Caco-2 (cell line): ENCODE data around the gene NTNG1. TPM values are rescaled to one million over a fixed set of nuclear protein-coding genes. Genes with fewer than 3 reads are reported as not detected.

Experiments used
- BruUV-seq: library from RNA; stranded (reverse); fragments of 400-500 nt; replicated peaks from 2 replicates; lab custom pipeline; 2021; lab: Mats Ljungman, UMichigan
- CTCF ChIA-PET: fragments of 300-600 bp; sonication (Branson Sonifier 250); formaldehyde crosslinking; loops from one replicate; lab custom pipeline; 2022; ENCODE audit warnings: antibody characterized with exemption; lab: Charles Lee
- POLR2A ChIA-PET: fragments of 300-600 bp; sonication (Branson Sonifier 250); formaldehyde crosslinking; loops from one replicate; lab custom pipeline; 2022; ENCODE audit warnings: antibody characterized with exemption; lab: Charles Lee
- DNase-seq, 2 experiments: peaks; one replicate each; pipeline versions ENCODE4 v3.0.0 to v3.0.0-alpha.2; 2020 to 2022
- H3K27me3 ChIP-seq: replicated peaks from 2 replicates; pipeline ENCODE4 v1.6.0; 2011; ENCODE audit warnings: low read length; ENCODE audit not compliant: control insufficient read depth, insufficient read depth
- H3K36me3 ChIP-seq: 2 replicates; pipeline ENCODE4 v1.5.1; 2011; ENCODE audit warnings: low read length; ENCODE audit not compliant: control insufficient read depth, insufficient read depth
- H3K4me1 ChIP-seq: fragments of 250-450 bp; sonication (Bioruptor Pico); 2 replicates; pipeline ENCODE4 v1.5.1; 2020; ENCODE audit warnings: mild to moderate bottlenecking
- H3K4me3 ChIP-seq: 2 replicates; pipeline ENCODE4 v1.5.1; 2011; ENCODE audit warnings: low read depth, mild to moderate bottlenecking, control low read depth, low read length
- H3K9me3 ChIP-seq: fragments of 250-450 bp; sonication (Bioruptor Pico); 2 replicates; pipeline ENCODE4 v1.5.1; 2020; ENCODE audit warnings: mild to moderate bottlenecking, moderate library complexity
- H3K27ac Mint-ChIP-seq: one replicate; pipeline ENCODE4 v1.8.0; 2022; ENCODE audit warnings: mixed read lengths; ENCODE audit not compliant: unreplicated experiment
- H3K27me3 Mint-ChIP-seq: one replicate; pipeline ENCODE4 v1.8.0; 2022; ENCODE audit warnings: mixed read lengths; ENCODE audit not compliant: insufficient read depth, unreplicated experiment
- H3K36me3 Mint-ChIP-seq: one replicate; pipeline ENCODE4 v1.8.0; 2022; ENCODE audit warnings: mild to moderate bottlenecking, mixed read lengths; ENCODE audit not compliant: insufficient read depth, unreplicated experiment
- H3K4me1 Mint-ChIP-seq: one replicate; pipeline ENCODE4 v1.8.0; 2022; ENCODE audit warnings: low read depth, mixed read lengths; ENCODE audit not compliant: unreplicated experiment
- H3K4me3 Mint-ChIP-seq: one replicate; pipeline ENCODE4 v1.8.0; 2022; ENCODE audit warnings: mild to moderate bottlenecking, moderate library complexity, mixed read lengths; ENCODE audit not compliant: unreplicated experiment
- H3K9me3 Mint-ChIP-seq: one replicate; pipeline ENCODE4 v1.8.0; 2022; ENCODE audit warnings: mixed read lengths; ENCODE audit not compliant: unreplicated experiment
- CTCF ChIP-seq, 2 experiments: fragments of 200-600 bp in 1 of 2; IDR thresholded peaks; 1 replicate in 1 of 2; 2 replicates in 1 of 2; pipeline versions ENCODE4 v1.5.1 to v1.8.0; 2011 to 2022; ENCODE audit warnings: antibody characterized with exemption in 1 of 2, control low read depth in 1 of 2, inconsistent platforms in 1 of 2, low read depth in 1 of 2, low read length in 1 of 2, mild to moderate bottlenecking in 1 of 2, moderate library complexity in 1 of 2; ENCODE audit not compliant: insufficient read depth in 1 of 2, severe bottlenecking in 1 of 2, unreplicated experiment in 1 of 2
- intact Hi-C: fragments of 100-400 bp; cut with micrococcal nuclease; formaldehyde crosslinking; loops from one replicate; pipeline ENCODE4 v1.10.0; 2022; ENCODE audit not compliant: unreplicated experiment
- total RNA-seq: library from RNA; stranded (reverse); gene quantifications from 2 replicates; pipeline ENCODE4 v1.2.3, GENCODE V29; 2022

The NTNG1 gene
- total RNA-seq, 1 experiment from 2014 or later, result not detected

- no peak overlapping the region for H3K27ac Mint-ChIP-seq
- peaks cover 5% of the 10 kb centered on the region for H3K27me3 Mint-ChIP-seq
- POLR2A ChIA-PET, result no interaction called here
- no peak overlapping the region for H3K4me3 ChIP-seq
- no peaks in the 10 kb centered on the region for H3K4me1 ChIP-seq
- CTCF ChIA-PET, result no interaction called here
- BruUV-seq, result no TSS peak
- H3K36me3 ChIP-seq, result no peaks in the 10 kb centered on the region
- TF ChIP-seq CTCF (IDR thresholded peaks at IDR 0.05; ENCODE audit: insufficient read depth in 1 of 2, low read depth in 1 of 2, low read length in 1 of 2, severe bottlenecking in 1 of 2, unreplicated experiment in 1 of 2), result no peak
- intact Hi-C loops, result no loop called here
- no peaks in the 10 kb centered on the region for H3K4me1 Mint-ChIP-seq
- no peaks in the 10 kb centered on the region for H3K36me3 Mint-ChIP-seq
- DNase-seq, result no peak
- no peaks in the 10 kb centered on the region for H3K9me3 Mint-ChIP-seq
- H3K9me3 ChIP-seq, result no peaks in the 10 kb centered on the region
- H3K4me3 Mint-ChIP-seq, result no peak overlapping the region
- no peaks in the 10 kb centered on the region for H3K27me3 ChIP-seq
Measured at GRCh38 chr1:107095647-107096046, 45.2 kb upstream of the NTNG1 start.

- no peaks in the 10 kb centered on the region for H3K27me3 ChIP-seq
- H3K9me3 ChIP-seq, result no peaks in the 10 kb centered on the region
- ChIA-PET POLR2A (no interaction called here), CTCF (no interaction called here)
- no peak overlapping the region for H3K4me3 Mint-ChIP-seq
- H3K36me3 Mint-ChIP-seq, result no peaks in the 10 kb centered on the region
- no peaks in the 10 kb centered on the region for H3K4me1 ChIP-seq
- intact Hi-C loops, result no loop called here
- H3K4me3 ChIP-seq, result no peak overlapping the region
- no TSS peak for BruUV-seq
- no peaks in the 10 kb centered on the region for H3K4me1 Mint-ChIP-seq
- no peak for TF ChIP-seq CTCF (IDR thresholded peaks at IDR 0.05; ENCODE audit: insufficient read depth in 1 of 2, low read depth in 1 of 2, low read length in 1 of 2, severe bottlenecking in 1 of 2, unreplicated experiment in 1 of 2)
- H3K27ac Mint-ChIP-seq, result no peak overlapping the region
- no peaks in the 10 kb centered on the region for H3K9me3 Mint-ChIP-seq
- DNase-seq, result no peak
- peaks cover 9% of the 10 kb centered on the region for H3K27me3 Mint-ChIP-seq
- no peaks in the 10 kb centered on the region for H3K36me3 ChIP-seq
Measured at GRCh38 chr1:107096690-107097089, 44.1 kb upstream of the NTNG1 start.

- no peaks in the 10 kb centered on the region for H3K9me3 Mint-ChIP-seq
- no peak for DNase-seq
- ChIA-PET CTCF (no interaction called here), POLR2A (no interaction called here)
- no peak overlapping the region for H3K4me3 ChIP-seq
- H3K27ac Mint-ChIP-seq, result no peak overlapping the region
- H3K4me3 Mint-ChIP-seq, result no peak overlapping the region
- no peaks in the 10 kb centered on the region for H3K9me3 ChIP-seq
- no peaks in the 10 kb centered on the region for H3K4me1 ChIP-seq
- TF ChIP-seq CTCF (IDR thresholded peaks at IDR 0.05; ENCODE audit: insufficient read depth in 1 of 2, low read depth in 1 of 2, low read length in 1 of 2, severe bottlenecking in 1 of 2, unreplicated experiment in 1 of 2), result no peak
- no peaks in the 10 kb centered on the region for H3K27me3 ChIP-seq
- intact Hi-C loops, result no loop called here
- no TSS peak for BruUV-seq
- no peaks in the 10 kb centered on the region for H3K36me3 Mint-ChIP-seq
- H3K4me1 Mint-ChIP-seq, result no peaks in the 10 kb centered on the region
- H3K27me3 Mint-ChIP-seq, result peaks cover 7% of the 10 kb centered on the region
- no peaks in the 10 kb centered on the region for H3K36me3 ChIP-seq
Measured at GRCh38 chr1:107098961-107099360, 41.9 kb upstream of the NTNG1 start.
